Keratinocyte (primary cell): ENCODE measurements around the gene DIAPH1.

Experiments used
- CTCF ChIP-seq, 3 experiments: IDR thresholded peaks in 1 of 3; conservative IDR thresholded peaks in 1 of 3; optimal IDR thresholded peaks in 1 of 3; 2 replicates in 2 of 3; 3 replicates in 1 of 3; pipeline versions ENCODE3 to v1.5.1; 2011; ENCODE audit warnings: low read length in 3 of 3, mild to moderate bottlenecking in 3 of 3, moderate library complexity in 2 of 3, control low read depth in 1 of 3, inconsistent platforms in 1 of 3; ENCODE audit not compliant: insufficient read depth in 2 of 3; ENCODE audit errors: extremely low read depth in 1 of 3
- EZH2 ChIP-seq: IDR thresholded peaks from one replicate; pipeline ENCODE4 v1.6.1; 2012; ENCODE audit warnings: inconsistent platforms, mild to moderate bottlenecking, low read length, moderate library complexity

DNA sequence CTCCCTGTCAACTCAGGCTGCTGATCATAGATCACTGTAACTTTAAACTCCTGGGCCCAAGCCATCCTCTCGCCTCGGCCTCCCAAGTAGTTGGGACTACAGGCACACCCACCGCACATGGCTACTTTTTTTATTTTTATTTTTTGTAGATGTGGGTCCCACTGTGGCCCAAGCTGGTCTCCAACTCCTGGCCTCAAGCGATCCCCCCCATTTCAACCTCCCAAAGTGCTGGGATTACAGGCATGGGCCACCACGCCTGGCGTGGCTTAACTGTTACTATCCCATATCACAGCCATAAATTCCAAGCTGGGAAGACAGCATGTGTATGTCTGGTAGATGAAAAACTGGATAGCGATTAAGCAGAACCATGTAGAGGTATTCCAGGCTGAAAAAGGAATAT lies 16.8 kb upstream of the DIAPH1 start:
- TF ChIP-seq CTCF (optimal IDR thresholded peaks at IDR 0.05 in 1 of 3, IDR thresholded peaks at IDR 0.05 in 1 of 3, conservative IDR thresholded peaks at IDR 0.05 in 1 of 3; ENCODE audit: extremely low read depth in 1 of 3, insufficient read depth in 2 of 3, low read length in 3 of 3) (no peak), EZH2 (no peak)
